OCI-LY3 (cell line): ENCODE results near the gene CAMK1D.

ENCODE experiments used
- H2AFZ ChIP-seq: fragments of 200-600, 300-600 bp; shearing (Covaris generic); 2 replicates; pipeline ENCODE4 v1.6.0; 2014; ENCODE audit warnings: antibody characterized with exemption, low read depth, low read length
- H3K27ac ChIP-seq: fragments of 200-600, 300-600 bp; sonication (generic); 2 replicates; pipeline ENCODE4 v1.5.1; 2014; ENCODE audit warnings: mild to moderate bottlenecking, low read length, moderate library complexity, mixed read lengths
- H3K27me3 ChIP-seq: fragments of 200-600, 300-600 bp; sonication (generic); 2 replicates; pipeline ENCODE4 v1.6.1; 2014; ENCODE audit warnings: low read depth, low read length, mixed read lengths
- H3K36me3 ChIP-seq: fragments of 200-600, 300-600 bp; sonication (generic); replicated peaks from 2 replicates; pipeline ENCODE3; 2014; ENCODE audit warnings: low read depth, low read length, mixed read lengths
- H3K4me1 ChIP-seq: fragments of 300-600, 200-600 bp; sonication (generic); 2 replicates; pipeline ENCODE4 v1.6.1; 2014; ENCODE audit warnings: low read length, mixed read lengths
- H3K4me2 ChIP-seq: fragments of 200-600, 300-600 bp; sonication (generic); 2 replicates; pipeline ENCODE4 v1.6.1; 2014; ENCODE audit warnings: low read length, mixed read lengths
- H3K4me3 ChIP-seq: fragments of 300-600, 200-600 bp; sonication (generic); 2 replicates; pipeline ENCODE4 v1.5.1; 2014; ENCODE audit warnings: antibody characterized with exemption, mild to moderate bottlenecking, low read length, moderate library complexity
- H3K79me2 ChIP-seq: fragments of 300-600, 200-600 bp; shearing (Covaris generic); 2 replicates; pipeline ENCODE4 v1.6.1; 2014; ENCODE audit warnings: mild to moderate bottlenecking, low read length, mixed read lengths
- H3K9ac ChIP-seq: fragments of 300-600, 200-600 bp; shearing (Covaris generic); 2 replicates; pipeline ENCODE4 v1.6.0; 2014; ENCODE audit warnings: mild to moderate bottlenecking, low read length, moderate library complexity
- H3K9me3 ChIP-seq: fragments of 200-600, 300-600 bp; shearing (Covaris generic); 2 replicates; pipeline ENCODE4 v1.6.1; 2014; ENCODE audit warnings: low read length, mixed read lengths; ENCODE audit not compliant: insufficient read depth
- H4K20me1 ChIP-seq: fragments of 200-600, 300-600 bp; sonication (generic); 2 replicates; pipeline ENCODE4 v1.6.1; 2016; ENCODE audit warnings: low read length, mixed read lengths; ENCODE audit not compliant: insufficient read depth
- EZH2phosphoT487 ChIP-seq: fragments of 200-600 bp; shearing (Covaris generic); IDR thresholded peaks from 2 replicates; pipeline ENCODE4 v1.6.1; 2018; ENCODE audit warnings: antibody characterized with exemption, mixed run types, low read depth
- TF ChIP-seq, protein P1 (sequence below): fragments of 200-600, 300-600 bp; sonication (generic); IDR thresholded peaks from 2 replicates; pipeline ENCODE4 v1.5.1; 2014; ENCODE audit warnings: antibody characterized with exemption, low read length, low read depth

Gene CAMK1D

DNA sequence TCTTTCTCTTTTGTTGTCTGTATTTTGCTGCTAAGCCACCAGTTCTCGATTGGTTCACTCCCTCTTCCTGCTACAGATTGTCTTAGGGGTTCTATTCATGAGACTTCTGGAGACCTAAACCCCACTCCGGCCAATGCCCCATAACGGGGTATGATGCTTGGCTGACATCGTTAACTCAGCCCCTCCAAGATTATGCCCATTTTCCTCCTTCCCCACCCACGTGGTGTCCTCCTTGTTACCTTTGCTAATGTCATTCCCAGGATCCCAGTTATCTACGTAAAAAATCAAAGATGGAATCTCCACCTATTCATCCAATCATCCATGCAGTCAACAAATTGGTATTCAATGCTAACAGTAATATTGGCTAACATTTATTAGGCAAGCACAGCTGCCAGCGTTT, 228.3 kb downstream of the CAMK1D start:
- H3K27me3 ChIP-seq = no peaks in the 10 kb centered on the region
- no peaks in the 10 kb centered on the region for H3K36me3 ChIP-seq
- no peak overlapping the region for H3K4me2 ChIP-seq
- H3K79me2 ChIP-seq = peaks cover 11% of the 10 kb centered on the region
- H4K20me1 ChIP-seq = peaks cover 7% of the 10 kb centered on the region
- no peak overlapping the region for H3K9ac ChIP-seq
- H2AFZ ChIP-seq = no peak overlapping the region
- 0 out of 2 replicates have a peak, but pooled peaks cover 3% of the 10 kb centered on the region for H3K9me3 ChIP-seq
- 0 out of 2 replicates have a peak, but pooled peaks cover 6% of the 10 kb centered on the region for H3K4me1 ChIP-seq
- no peak overlapping the region for H3K27ac ChIP-seq
- TF ChIP-seq, protein P1, sequence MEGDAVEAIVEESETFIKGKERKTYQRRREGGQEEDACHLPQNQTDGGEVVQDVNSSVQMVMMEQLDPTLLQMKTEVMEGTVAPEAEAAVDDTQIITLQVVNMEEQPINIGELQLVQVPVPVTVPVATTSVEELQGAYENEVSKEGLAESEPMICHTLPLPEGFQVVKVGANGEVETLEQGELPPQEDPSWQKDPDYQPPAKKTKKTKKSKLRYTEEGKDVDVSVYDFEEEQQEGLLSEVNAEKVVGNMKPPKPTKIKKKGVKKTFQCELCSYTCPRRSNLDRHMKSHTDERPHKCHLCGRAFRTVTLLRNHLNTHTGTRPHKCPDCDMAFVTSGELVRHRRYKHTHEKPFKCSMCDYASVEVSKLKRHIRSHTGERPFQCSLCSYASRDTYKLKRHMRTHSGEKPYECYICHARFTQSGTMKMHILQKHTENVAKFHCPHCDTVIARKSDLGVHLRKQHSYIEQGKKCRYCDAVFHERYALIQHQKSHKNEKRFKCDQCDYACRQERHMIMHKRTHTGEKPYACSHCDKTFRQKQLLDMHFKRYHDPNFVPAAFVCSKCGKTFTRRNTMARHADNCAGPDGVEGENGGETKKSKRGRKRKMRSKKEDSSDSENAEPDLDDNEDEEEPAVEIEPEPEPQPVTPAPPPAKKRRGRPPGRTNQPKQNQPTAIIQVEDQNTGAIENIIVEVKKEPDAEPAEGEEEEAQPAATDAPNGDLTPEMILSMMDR = no peak
- TF ChIP-seq EZH2phosphoT487 = no peak
- no peak overlapping the region for H3K4me3 ChIP-seq

DNA sequence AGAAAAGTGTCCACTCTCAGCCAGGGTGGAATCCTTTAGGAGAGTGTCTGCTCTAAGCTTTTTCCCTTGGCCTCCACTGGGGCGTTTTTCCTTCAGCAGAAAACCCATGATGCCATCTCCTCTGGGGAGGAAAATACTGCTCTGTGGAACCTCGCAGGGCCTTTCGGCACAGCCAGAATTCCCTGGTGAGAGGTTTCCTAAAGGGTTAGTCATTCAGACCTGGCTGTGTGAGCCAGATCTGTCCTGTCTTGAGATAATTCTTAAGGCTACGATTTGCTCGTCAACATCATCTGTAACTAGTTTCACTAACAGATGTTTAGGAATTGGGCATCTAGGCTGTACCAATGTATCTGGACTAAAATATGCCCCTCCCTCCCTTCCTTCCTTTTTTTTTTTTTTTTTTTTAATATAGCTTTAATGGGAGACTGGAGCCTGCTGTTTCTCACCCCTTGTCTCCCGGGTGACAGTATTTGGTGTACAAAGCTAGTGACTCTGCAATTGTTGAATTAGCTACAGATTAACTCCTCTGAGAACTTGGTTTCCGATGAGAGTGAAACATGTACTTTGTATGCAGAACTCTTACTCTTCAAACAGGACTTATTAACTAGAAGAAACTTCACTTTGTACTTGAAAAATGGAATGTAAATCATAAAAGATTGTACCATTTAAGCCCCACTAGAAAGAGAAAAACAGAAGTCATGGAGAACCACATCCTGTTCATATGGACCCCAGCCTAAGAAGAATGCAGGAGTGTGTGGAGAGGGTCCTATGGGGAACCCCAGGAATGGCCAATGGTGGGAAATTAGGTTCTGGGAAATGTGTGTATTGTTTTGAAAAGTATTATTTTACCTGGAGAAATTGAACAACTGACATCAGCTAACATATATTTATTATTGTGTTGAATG, 230.9 kb downstream of the CAMK1D start:
- Histone ChIP-seq H3K27ac (no peak overlapping the region), H3K9ac (no peak overlapping the region), H3K36me3 (no peaks in the 10 kb centered on the region), H2AFZ (no peak overlapping the region), H3K27me3 (no peaks in the 10 kb centered on the region), H3K4me3 (no peak overlapping the region), H3K4me1 (0 out of 2 replicates have a peak, but pooled peaks cover 6% of the 10 kb centered on the region), H3K4me2 (no peak overlapping the region), H3K79me2 (peaks cover 21% of the 10 kb centered on the region), H3K9me3 (0 out of 2 replicates have a peak, but pooled peaks cover 3% of the 10 kb centered on the region), H4K20me1 (peaks cover 4% of the 10 kb centered on the region)
- TF ChIP-seq, protein P1 = no peak
- no peak for TF ChIP-seq EZH2phosphoT487

DNA sequence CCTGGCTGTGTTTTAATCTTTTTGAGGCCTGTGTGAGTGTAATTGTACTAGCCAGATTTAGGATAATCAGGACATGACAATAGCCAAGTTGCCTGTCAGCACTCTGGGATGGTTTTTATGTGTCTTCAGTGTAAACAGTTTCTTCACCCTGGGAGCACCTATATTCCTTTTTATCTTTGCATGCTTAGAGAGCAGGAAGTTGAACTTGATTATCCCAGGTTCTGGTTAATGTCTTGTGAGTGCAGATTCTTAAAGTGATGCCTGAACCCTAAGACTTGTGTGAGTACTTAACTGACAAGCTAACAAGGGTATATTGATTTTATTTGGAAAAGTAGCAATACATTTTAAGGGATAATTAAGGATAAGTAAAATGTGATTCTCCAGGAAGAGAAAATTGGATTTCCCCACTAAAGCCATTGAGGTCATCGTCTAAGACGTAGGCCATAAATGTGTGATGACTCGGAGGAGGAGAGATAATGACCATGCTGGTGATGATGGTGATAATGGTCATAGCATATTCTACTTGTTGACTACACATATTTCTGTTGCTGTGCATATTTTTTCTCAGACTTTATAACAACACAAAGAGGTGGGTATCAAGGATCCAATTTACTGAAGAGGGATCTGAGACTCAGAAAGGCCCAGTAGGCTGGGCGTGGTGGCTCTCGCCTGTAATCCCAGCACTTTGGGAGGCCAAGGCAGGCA, 234.7 kb downstream of the CAMK1D start:
- Histone ChIP-seq H3K79me2 (peaks cover 21% of the 10 kb centered on the region), H3K9ac (no peak overlapping the region), H3K9me3 (no peaks in the 10 kb centered on the region), H3K27ac (no peak overlapping the region), H4K20me1 (peaks cover 20% of the 10 kb centered on the region), H3K4me1 (peaks cover 18% of the 10 kb centered on the region), H3K36me3 (no peaks in the 10 kb centered on the region), H3K27me3 (no peaks in the 10 kb centered on the region), H3K4me2 (no peak overlapping the region), H2AFZ (no peak overlapping the region), H3K4me3 (no peak overlapping the region)
- TF ChIP-seq EZH2phosphoT487 = no peak
- TF ChIP-seq, protein P1 = no peak

DNA sequence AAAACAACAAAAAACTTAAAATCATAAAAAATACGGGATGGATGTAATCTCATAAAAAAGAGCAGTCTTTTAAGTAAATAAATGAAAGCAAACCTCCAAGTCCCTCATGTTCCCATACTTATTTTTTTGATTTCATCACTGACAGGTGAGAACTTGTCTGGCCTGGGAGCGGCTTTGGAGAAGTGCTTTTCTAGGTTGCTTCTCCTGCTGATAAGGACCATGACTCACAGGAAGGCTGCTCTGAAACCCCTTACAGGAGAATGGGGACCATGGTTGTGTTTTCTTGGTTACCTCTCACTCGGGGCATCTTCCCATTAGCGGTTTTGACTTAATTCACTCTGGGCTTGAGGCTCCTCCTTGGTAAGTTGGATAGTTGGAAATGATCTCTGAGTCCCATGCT, 237.4 kb downstream of the CAMK1D start:
- Histone ChIP-seq H2AFZ (no peak overlapping the region), H3K9ac (no peak overlapping the region), H3K27ac (no peak overlapping the region), H3K4me1 (peaks cover 37% of the 10 kb centered on the region), H3K79me2 (peaks cover 16% of the 10 kb centered on the region), H3K36me3 (no peaks in the 10 kb centered on the region), H3K27me3 (no peaks in the 10 kb centered on the region), H4K20me1 (peaks cover 31% of the 10 kb centered on the region), H3K4me3 (no peak overlapping the region), H3K9me3 (no peaks in the 10 kb centered on the region), H3K4me2 (no peak overlapping the region)
- TF ChIP-seq EZH2phosphoT487 = no peak
- TF ChIP-seq, protein P1 = no peak
